Pancreas (tissue), 10 donors: ENCODE results near the gene CIDEA. TPM values are rescaled to one million over a fixed set of nuclear protein-coding genes. Genes with fewer than 3 reads are reported as not detected.
"Not testable (repeated sequence)": the region's sequence is repeated elsewhere in the genome, so short reads cannot be mapped to it uniquely, and the experiment has no call there.

Experiments used
- ATAC-seq, 4 donors: fragments of 200-7000 bp; cut with Tn5 transposase; one replicate each; pipeline versions ENCODE4 v1.8.0 to v1.9.1; 2020; ENCODE audit warnings: mild to moderate bottlenecking in 4 of 4, moderate library complexity in 4 of 4
- DNase-seq, 6 donors: peaks; one replicate each; pipeline ENCODE4 v3.0.0-alpha.2; 2020
- FAIRE-seq: peaks from 2 replicates; lab custom pipeline; 2012; peaks lifted over from hg19 to GRCh38; lab: Jason Lieb, UNC
- H3K27ac ChIP-seq, 4 donors: fragments of 200-600 bp; sonication (generic); 1 replicate in 3 of 4; 2 replicates in 1 of 4; pipeline versions ENCODE4 v1.5.0 to v1.8.0; 2020
- H3K27me3 ChIP-seq, 4 donors: fragments of 200-600 bp; one replicate each; pipeline ENCODE4 v1.8.0; 2021
- H3K36me3 ChIP-seq, 3 donors: fragments of 200-600 bp; sonication (generic) in 1 of 3; one replicate each; pipeline versions ENCODE4 v1.5.0 to v1.8.0; 2020 to 2021
- H3K4me1 ChIP-seq, 3 donors: fragments of 200-600 bp; one replicate each; pipeline ENCODE4 v1.8.0; 2021
- H3K4me3 ChIP-seq, 4 donors: fragments of 200-600 bp; sonication (generic) in 2 of 4; one replicate each; pipeline versions ENCODE4 v1.5.0 to v1.8.0; 2020 to 2021
- H3K9me3 ChIP-seq, 4 donors: fragments of 200-600 bp; one replicate each; pipeline ENCODE4 v1.8.0; 2021
- whole genome bisulfite sequencing, 2 donors: extraction: QIAGEN DNeasy Blood & Tissue Kit; methylation state at CpG; one replicate each; pipeline ENCODE4 v1.1.7; 2013; 5-methylcytosine and 5-hydroxymethylcytosine counted together
- intact Hi-C, 3 donors: fragments of 100-400 bp; cut with DNase I; formaldehyde crosslinking; loops; one replicate each; pipeline versions ENCODE4 v1.11.1 to v1.14.2; 2022
- polyA plus RNA-seq, 2 donors: library from polyadenylated mRNA; stranded (reverse); fragments of 200-250 nt; gene quantifications; one replicate each; pipeline ENCODE4 v1.2.3, GENCODE V29; 2013
- total RNA-seq, 6 donors: library from RNA; stranded (reverse); fragmentation: NEBNext Ultra II Directional in 4 of 6; extraction: Animal tissue kit (Norgen Biotek cat#: 25700) in 4 of 6; gene quantifications; one replicate each; pipeline versions ENCODE4 v1.2.1 to v1.2.4, GENCODE V29; 2021 to 2023
- TF ChIP-seq, protein P1 (sequence below), 4 donors: fragments of 200-600 bp; sonication (generic) in 3 of 4; IDR thresholded peaks; one replicate each; pipeline versions ENCODE4 v1.5.0 to v1.8.0; 2021; ENCODE audit warnings: antibody characterized with exemption in 4 of 4
- donor health status: healthy with polysubstance abuse.
- donor health status: DM: no; HTN: no; CAD: no; lungs with moderate emphysema.
- donor health status: DM: no; HTN: no; CAD: no.
- donor health status: control.
- donor health status: control.
- donor health status: Bipolar disorder and iron deficiency.
- donor health status: DM: yes; HTN: yes; CAD: no.
- donor health status: DM: no; HTN: no; CAD: no.
- donor health status: DM: no; HTN: no; CAD: no.
- donor health status: DM: yes; HTN: yes; CAD: no.

The CIDEA gene
- total and polyA plus RNA-seq, 8 donors: 0.35 to 3.5 (median 0.64) TPM; not detected in 5

DNA sequence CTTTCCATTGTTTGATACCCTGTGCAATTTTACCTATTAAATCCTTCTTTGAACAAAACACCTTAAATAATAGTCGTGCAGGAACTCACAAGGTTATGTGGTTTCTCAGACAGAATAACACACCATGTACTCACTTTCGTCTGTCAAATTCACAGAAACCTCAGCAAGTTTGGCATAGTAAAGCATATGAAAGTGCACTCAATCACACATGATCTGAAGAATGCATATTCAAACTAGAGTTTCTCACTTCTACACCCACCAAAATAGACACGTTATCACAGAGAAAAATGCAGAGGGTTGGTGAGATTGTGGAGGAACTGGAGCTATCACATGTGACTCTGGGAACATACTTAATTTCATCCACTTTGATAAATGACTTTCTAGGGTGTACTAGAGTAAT is 25.9 kb upstream of the CIDEA start:
- ATAC-seq, H3K9me3 ChIP-seq, H3K27me3 ChIP-seq, H3K27ac ChIP-seq, H3K4me1 ChIP-seq, FAIRE-seq, H3K4me3 ChIP-seq, H3K36me3 ChIP-seq, DNase-seq, intact Hi-C loops: not testable (repeated sequence)
- WGBS, 2 donors: 26 to 39% methylated on average over 3 of the region's 3 CpGs

DNA sequence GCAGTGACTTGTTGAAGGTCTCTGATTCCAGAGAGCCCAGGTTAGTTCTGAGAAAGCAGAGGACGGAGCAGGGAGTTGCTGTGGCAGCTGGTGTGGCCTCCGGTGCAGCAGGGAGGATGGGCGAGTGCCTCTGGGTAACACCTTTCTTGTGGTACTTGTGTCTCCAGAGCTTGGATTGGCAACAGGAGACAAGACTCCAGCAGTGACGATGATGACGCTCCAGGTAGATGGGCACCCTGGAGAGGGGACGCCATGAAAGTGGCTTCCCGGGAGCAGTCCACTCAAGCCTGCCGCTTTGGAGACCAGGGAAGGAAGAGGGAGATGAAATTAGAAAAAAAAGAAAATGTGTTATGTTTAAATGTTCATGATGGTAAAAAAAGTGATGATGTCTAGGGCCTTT is 23.6 kb upstream of the CIDEA start:
- H3K9me3 ChIP-seq, ATAC-seq, H3K4me3 ChIP-seq, H3K27ac ChIP-seq, intact Hi-C loops, H3K27me3 ChIP-seq, H3K36me3 ChIP-seq, FAIRE-seq, H3K4me1 ChIP-seq, DNase-seq: not testable (repeated sequence)
- 87 to 89% methylated on average over 8 of the region's 8 CpGs for WGBS, 2 donors

DNA sequence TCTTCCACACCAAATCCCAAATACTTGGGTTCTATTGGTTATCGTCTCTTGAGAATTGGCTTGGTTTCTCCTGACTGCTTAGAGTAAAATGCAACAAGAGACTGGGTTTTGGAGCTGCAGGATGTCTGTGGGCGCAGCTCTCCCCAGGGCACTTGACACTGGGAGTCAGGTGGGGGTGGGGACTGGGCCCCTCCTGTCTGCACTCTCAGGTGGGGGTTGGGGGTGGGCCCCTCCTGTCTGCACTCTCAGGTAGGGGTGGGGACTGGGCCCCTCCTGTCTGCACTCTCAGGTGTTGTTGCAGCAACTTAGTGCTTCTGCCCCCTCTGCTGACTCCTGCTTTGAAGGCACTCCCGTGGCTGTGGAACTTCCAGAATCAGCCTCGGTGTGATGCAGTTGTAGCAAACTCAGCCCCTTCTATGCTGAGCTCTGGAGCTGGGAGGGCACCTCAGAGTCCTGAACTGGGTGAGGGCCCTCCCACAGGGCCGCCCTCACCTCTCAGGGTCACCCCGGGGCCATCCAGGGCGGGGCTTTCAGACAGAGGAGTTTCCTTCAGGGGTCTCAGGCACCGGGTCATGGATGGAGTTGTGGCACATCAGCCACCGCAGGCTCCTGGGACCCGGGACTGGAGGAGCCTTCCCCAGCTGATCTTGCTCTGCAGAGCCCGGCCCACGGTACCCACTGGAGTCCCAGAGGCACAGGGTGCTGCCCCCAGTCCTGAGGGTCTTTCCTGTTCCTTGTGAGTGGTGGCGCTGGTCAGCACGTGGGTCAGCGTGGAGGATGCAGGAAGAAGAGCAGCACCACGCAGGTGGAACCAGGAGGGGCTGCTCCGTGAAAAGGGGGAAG is 22.9 kb upstream of the CIDEA start:
- H3K36me3 ChIP-seq: no peaks in the 10 kb centered on the region
- H3K27ac ChIP-seq: no peak overlapping the region
- H3K27me3 ChIP-seq: no peaks in the 10 kb centered on the region
- no peak overlapping the region for H3K4me3 ChIP-seq
- no peaks in the 10 kb centered on the region for H3K9me3 ChIP-seq
- ATAC-seq (no peak), FAIRE-seq (no peak), DNase-seq (no peak)
- no peaks in the 10 kb centered on the region for H3K4me1 ChIP-seq
- 78 to 82% methylated on average over 17 of the region's 17 CpGs for WGBS, 2 donors
- intact Hi-C loops: no loop called here
- TF ChIP-seq, protein P1, sequence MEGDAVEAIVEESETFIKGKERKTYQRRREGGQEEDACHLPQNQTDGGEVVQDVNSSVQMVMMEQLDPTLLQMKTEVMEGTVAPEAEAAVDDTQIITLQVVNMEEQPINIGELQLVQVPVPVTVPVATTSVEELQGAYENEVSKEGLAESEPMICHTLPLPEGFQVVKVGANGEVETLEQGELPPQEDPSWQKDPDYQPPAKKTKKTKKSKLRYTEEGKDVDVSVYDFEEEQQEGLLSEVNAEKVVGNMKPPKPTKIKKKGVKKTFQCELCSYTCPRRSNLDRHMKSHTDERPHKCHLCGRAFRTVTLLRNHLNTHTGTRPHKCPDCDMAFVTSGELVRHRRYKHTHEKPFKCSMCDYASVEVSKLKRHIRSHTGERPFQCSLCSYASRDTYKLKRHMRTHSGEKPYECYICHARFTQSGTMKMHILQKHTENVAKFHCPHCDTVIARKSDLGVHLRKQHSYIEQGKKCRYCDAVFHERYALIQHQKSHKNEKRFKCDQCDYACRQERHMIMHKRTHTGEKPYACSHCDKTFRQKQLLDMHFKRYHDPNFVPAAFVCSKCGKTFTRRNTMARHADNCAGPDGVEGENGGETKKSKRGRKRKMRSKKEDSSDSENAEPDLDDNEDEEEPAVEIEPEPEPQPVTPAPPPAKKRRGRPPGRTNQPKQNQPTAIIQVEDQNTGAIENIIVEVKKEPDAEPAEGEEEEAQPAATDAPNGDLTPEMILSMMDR (IDR thresholded peaks at IDR 0.05): no peak

DNA sequence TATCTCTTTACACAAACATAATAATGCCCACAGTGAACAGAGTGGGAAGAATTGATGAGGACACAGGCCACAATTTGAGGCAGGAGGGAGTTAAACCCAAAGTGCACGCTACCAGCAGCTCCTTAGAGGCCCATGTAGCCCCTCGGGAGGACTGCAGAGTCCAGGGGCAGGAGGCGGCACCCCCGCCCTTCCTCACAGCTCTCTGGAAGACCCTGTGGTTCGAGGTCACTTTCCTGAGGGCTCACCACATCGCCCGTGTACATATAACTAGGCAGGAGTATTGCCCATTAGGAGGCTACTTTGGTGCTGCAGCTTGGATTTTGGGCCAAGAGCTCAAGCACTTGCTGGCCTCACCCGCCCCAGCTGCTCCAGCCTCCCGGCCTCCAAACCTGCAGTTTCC is 22.2 kb upstream of the CIDEA start:
- Histone ChIP-seq H3K9me3 (no peaks in the 10 kb centered on the region), H3K4me1 (no peaks in the 10 kb centered on the region), H3K27me3 (no peaks in the 10 kb centered on the region), H3K27ac (no peak overlapping the region), H3K4me3 (no peak overlapping the region), H3K36me3 (no peaks in the 10 kb centered on the region)
- ATAC-seq (no peak), DNase-seq (no peak), FAIRE-seq (no peak)
- TF ChIP-seq, protein P1 (IDR thresholded peaks at IDR 0.05): no peak
- 81 to 90% methylated on average over 9 of the region's 9 CpGs for WGBS, 2 donors
- intact Hi-C loops: no loop called here

DNA sequence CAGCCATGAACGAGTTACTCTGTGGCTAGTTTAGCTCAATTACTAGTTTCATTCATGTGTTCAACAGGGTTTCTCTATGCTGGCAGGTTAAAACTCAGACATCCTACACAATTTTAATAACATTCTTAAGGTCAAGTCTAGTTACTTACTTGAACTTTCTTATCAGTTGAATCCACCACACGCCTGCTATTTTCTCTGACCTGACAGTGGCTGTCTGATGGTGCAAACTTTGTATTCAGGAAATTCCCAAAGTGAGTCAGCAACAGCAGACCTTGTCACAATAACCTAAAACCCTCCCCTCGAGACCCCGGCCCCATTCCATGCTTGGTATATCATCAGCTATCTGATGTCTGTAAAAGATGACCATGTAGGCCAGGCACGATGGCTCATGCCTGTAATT is 20.8 kb upstream of the CIDEA start:
- Histone ChIP-seq H3K4me1 (no peaks in the 10 kb centered on the region), H3K4me3 (no peak overlapping the region), H3K9me3 (no peaks in the 10 kb centered on the region), H3K27me3 (no peaks in the 10 kb centered on the region), H3K27ac (no peak overlapping the region), H3K36me3 (no peaks in the 10 kb centered on the region)
- ATAC-seq: no peak
- FAIRE-seq: no peak
- TF ChIP-seq, protein P1 (IDR thresholded peaks at IDR 0.05): no peak
- 49 to 62% methylated on average over 5 of the region's 5 CpGs for WGBS, 2 donors
- intact Hi-C loops: no loop called here
- DNase-seq: no peak
